Lung (tissue), 12 donors: ENCODE measurements around the gene STRN3. TPM values are rescaled to one million over a fixed set of nuclear protein-coding genes. Genes with fewer than 3 reads are reported as not detected.
A peak's percentile ranks its signal among the peaks of the same experiment; 100 is the strongest.

Experiments
- ATAC-seq: fragments of 200-7000 bp; cut with Tn5 transposase; one replicate; pipeline ENCODE4 v1.9.1; 2020; ENCODE audit warnings: moderate number of reproducible peaks; ENCODE audit not compliant: insufficient read depth, low FRiP score
- DNase-seq, 3 donors: peaks; one replicate each; pipeline ENCODE4 v3.0.0-alpha.2; 2013 to 2017
- H3K27ac ChIP-seq, 2 donors: one replicate each; pipeline ENCODE4 v1.5.1; 2013; ENCODE audit warnings: mild to moderate bottlenecking in 2 of 2, moderate library complexity in 2 of 2, control low read depth in 1 of 2, inconsistent platforms in 1 of 2, low read depth in 1 of 2, low read length in 1 of 2
- H3K27me3 ChIP-seq, 3 donors: one replicate each; pipeline ENCODE4 v1.5.1; 2013; ENCODE audit warnings: low read length in 2 of 3; ENCODE audit not compliant: control insufficient read depth in 3 of 3, insufficient read depth in 3 of 3
- H3K36me3 ChIP-seq, 4 donors: one replicate each; pipeline ENCODE4 v1.5.1; 2013; ENCODE audit warnings: low read length in 4 of 4, mild to moderate bottlenecking in 1 of 4, moderate library complexity in 1 of 4; ENCODE audit not compliant: control insufficient read depth in 4 of 4, insufficient read depth in 4 of 4
- H3K4me1 ChIP-seq, 5 donors: one replicate each; pipeline ENCODE4 v1.5.1; 2013; ENCODE audit warnings: low read length in 5 of 5, mild to moderate bottlenecking in 2 of 5, moderate library complexity in 1 of 5; ENCODE audit not compliant: control insufficient read depth in 5 of 5, insufficient read depth in 5 of 5
- H3K4me3 ChIP-seq: one replicate; pipeline ENCODE4 v1.5.1; 2013; ENCODE audit warnings: mild to moderate bottlenecking, control low read depth, moderate library complexity
- H3K9ac ChIP-seq, 2 donors: one replicate each; pipeline ENCODE4 v1.5.1; 2013; ENCODE audit warnings: low read length in 2 of 2, control low read depth in 1 of 2; ENCODE audit not compliant: insufficient read depth in 1 of 2
- H3K9me3 ChIP-seq, 4 donors: one replicate each; pipeline ENCODE4 v1.5.1; 2013; ENCODE audit warnings: low read length in 3 of 4, mild to moderate bottlenecking in 1 of 4, moderate library complexity in 1 of 4; ENCODE audit not compliant: control insufficient read depth in 4 of 4, insufficient read depth in 3 of 4
- CTCF ChIP-seq: IDR thresholded peaks from 2 replicates; pipeline ENCODE4 v1.5.1; 2012; ENCODE audit warnings: mild to moderate bottlenecking; ENCODE audit errors: control extremely low read depth, extremely low read depth
- WGBS, 2 donors: extraction: QIAGEN DNeasy Blood & Tissue Kit; methylation state at CpG; one replicate each; pipeline ENCODE4 v1.1.7; 2013; 5-methylcytosine and 5-hydroxymethylcytosine counted together
- polyA plus RNA-seq, 2 donors: library from polyadenylated mRNA; stranded (reverse); fragments of 200-250 nt; gene quantifications; one replicate each; pipeline ENCODE4 v1.2.1, GENCODE V29; 2013
- total RNA-seq, 2 donors: library from RNA; depleted of rRNA in 1 of 2; stranded (reverse); fragments of >200 nt in 1 of 2; gene quantifications; one replicate each; pipeline ENCODE4 v1.2.1, GENCODE V29; 2014 to 2021
- donor health status: control.
- donor health status: control.
- donor health status: Bipolar disorder and iron deficiency.
- donor health status: healthy.
- donor health status: DM: yes; HTN: yes; CAD: no.

STRN3 gene
- total and polyA plus RNA-seq, 4 donors: 10.6 to 86.8 (median 19.0) TPM

- no peak for TF ChIP-seq CTCF
- Histone ChIP-seq H3K27ac (no peak overlapping the region), H3K9me3 (peaks cover 0 to 3% (median under 1%) of the 10 kb centered on the region in 4 donors), H3K36me3 (peaks cover 0 to 3% (median 0%) of the 10 kb centered on the region in 4 donors), H3K27me3 (no peaks in the 10 kb centered on the region), H3K4me3 (no peak overlapping the region), H3K9ac (no peak overlapping the region), H3K4me1 (peaks cover 0 to 27% (median 5%) of the 10 kb centered on the region in 5 donors)
- no peak for DNase-seq
- ATAC-seq: no peak
Measured at GRCh38 chr14:30993071-30993470, 33.1 kb downstream of the STRN3 start.

GRCh38 chr14:30991408-30991807 lies 34.8 kb downstream of the STRN3 start:
- WGBS, 2 donors: 27 to 40% methylated on average over 2 of the region's 2 CpGs
- ATAC-seq (no peak), DNase-seq (no peak)
- Histone ChIP-seq H3K36me3 (no peaks in the 10 kb centered on the region), H3K9ac (no peak overlapping the region), H3K27me3 (no peaks in the 10 kb centered on the region), H3K4me3 (no peak overlapping the region), H3K4me1 (peaks cover 0 to 27% (median 7%) of the 10 kb centered on the region in 5 donors), H3K27ac (no peak overlapping the region), H3K9me3 (no peaks in the 10 kb centered on the region)
- TF ChIP-seq CTCF: no peak

GRCh38 chr14:30990770-30991169 lies 35.4 kb downstream of the STRN3 start:
- Histone ChIP-seq H3K4me3 (no peak overlapping the region), H3K27ac (no peak overlapping the region), H3K9ac (no peak overlapping the region), H3K27me3 (no peaks in the 10 kb centered on the region), H3K36me3 (no peaks in the 10 kb centered on the region), H3K4me1 (peaks cover 0 to 22% (median 7%) of the 10 kb centered on the region in 5 donors), H3K9me3 (no peaks in the 10 kb centered on the region)
- DNase-seq (peak in 1 of 3 donors; percentile 10), ATAC-seq (no peak)
- TF ChIP-seq CTCF: no peak

- H3K27me3 ChIP-seq: no peaks in the 10 kb centered on the region
- no peaks in the 10 kb centered on the region for H3K9me3 ChIP-seq
- H3K4me1 ChIP-seq: peaks cover 0 to 20% (median 5%) of the 10 kb centered on the region in 5 donors
- no peak for ATAC-seq
- no peak for TF ChIP-seq CTCF
- H3K4me3 ChIP-seq: no peak overlapping the region
- no peak overlapping the region for H3K27ac ChIP-seq
- no peaks in the 10 kb centered on the region for H3K36me3 ChIP-seq
- DNase-seq: no peak
- no peak overlapping the region for H3K9ac ChIP-seq
Measured at GRCh38 chr14:30988509-30988908, 37.7 kb downstream of the STRN3 start.
